IPS-18a (cell line): ENCODE results near the gene CCDC69.

ENCODE experiments used
- H3K27ac ChIP-seq: one replicate; pipeline ENCODE4 v1.5.1; 2013; ENCODE audit warnings: low read length
- H3K27me3 ChIP-seq: one replicate; pipeline ENCODE4 v1.6.1; 2013; ENCODE audit warnings: mild to moderate bottlenecking, low read length; ENCODE audit not compliant: control insufficient read depth, insufficient read depth
- H3K36me3 ChIP-seq: one replicate; pipeline ENCODE4 v1.6.1; 2013; ENCODE audit warnings: low read depth, low read length; ENCODE audit not compliant: control insufficient read depth
- H3K4me1 ChIP-seq: one replicate; pipeline ENCODE4 v1.6.1; 2013; ENCODE audit warnings: low read depth, low read length; ENCODE audit not compliant: control insufficient read depth
- H3K4me3 ChIP-seq: one replicate; pipeline ENCODE4 v1.5.1; 2013; ENCODE audit warnings: low read length
- H3K9ac ChIP-seq: one replicate; pipeline ENCODE4 v1.6.1; 2013; ENCODE audit warnings: mild to moderate bottlenecking, low read length, moderate library complexity
- H3K9me3 ChIP-seq: one replicate; pipeline ENCODE4 v1.6.1; 2013; ENCODE audit warnings: low read depth, low read length; ENCODE audit not compliant: control insufficient read depth

Gene CCDC69

DNA sequence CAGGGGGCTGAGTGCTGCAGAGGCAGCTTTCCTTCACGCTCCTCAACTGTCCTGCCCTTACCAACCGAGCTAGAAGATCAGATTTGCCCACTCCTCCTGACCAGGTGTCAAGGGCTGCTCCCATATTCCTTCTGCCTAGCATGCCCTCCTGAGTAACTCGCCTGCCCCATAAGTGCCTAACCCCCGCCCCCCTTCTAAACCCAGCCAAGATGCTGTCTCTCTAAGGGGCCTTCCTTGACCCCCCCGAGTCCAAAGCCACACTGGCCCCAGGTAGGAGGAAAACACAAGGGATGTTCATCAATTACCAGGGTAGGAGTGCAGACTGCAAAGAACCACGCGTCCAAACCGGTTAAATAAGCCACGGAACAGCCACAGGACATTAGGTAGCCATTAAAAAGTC, 4.8 kb downstream of the CCDC69 start:
- Histone ChIP-seq H3K9me3 (no peaks in the 10 kb centered on the region), H3K9ac (no peak overlapping the region), H3K4me3 (no peak overlapping the region), H3K4me1 (no peaks in the 10 kb centered on the region), H3K27me3 (peaks cover 13% of the 10 kb centered on the region), H3K27ac (no peak overlapping the region), H3K36me3 (no peaks in the 10 kb centered on the region)

DNA sequence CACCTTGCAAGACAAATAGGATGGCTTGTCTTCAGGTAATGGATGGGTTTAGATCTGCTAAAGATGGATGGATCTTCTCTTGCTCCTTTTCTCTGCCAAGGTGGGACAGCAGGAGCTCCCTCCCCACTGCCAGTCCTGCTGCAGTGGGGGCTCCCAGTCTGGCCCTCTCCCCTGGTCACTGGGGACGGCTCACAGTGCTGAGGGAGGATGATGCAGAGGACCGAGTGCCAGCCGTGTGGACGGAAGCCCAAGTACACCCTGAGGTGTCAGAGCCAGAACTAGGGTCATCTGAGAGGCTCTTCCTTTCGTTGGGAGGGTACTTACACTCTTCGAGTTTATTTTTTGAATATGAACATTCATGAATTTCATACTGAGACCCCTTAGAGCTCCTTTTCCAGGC, 5.7 kb downstream of the CCDC69 start:
- peaks cover 9% of the 10 kb centered on the region for H3K27me3 ChIP-seq
- H3K4me3 ChIP-seq = no peak overlapping the region
- no peaks in the 10 kb centered on the region for H3K4me1 ChIP-seq
- no peaks in the 10 kb centered on the region for H3K36me3 ChIP-seq
- H3K9ac ChIP-seq = no peak overlapping the region
- H3K27ac ChIP-seq = no peak overlapping the region
- no peaks in the 10 kb centered on the region for H3K9me3 ChIP-seq

DNA sequence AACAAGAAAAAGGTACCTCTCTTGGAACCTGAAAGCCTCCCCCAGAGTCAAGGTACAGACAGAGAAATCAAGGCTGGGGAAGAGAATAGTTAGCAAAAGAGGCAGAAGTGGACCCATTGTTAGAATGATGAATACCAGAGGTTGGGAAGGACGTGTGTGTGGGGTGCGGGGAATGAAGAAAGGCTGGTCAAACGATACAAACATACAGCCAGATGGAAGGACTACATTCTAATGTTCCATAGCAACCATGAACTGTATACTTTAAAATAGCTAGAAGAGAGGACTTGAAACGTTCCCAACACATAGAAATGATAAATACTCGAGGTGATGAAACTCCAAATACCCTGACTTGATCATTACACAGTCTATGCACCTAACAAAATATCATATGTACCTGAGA, 7.1 kb downstream of the CCDC69 start:
- Histone ChIP-seq H3K9ac (no peak overlapping the region), H3K36me3 (no peaks in the 10 kb centered on the region), H3K27ac (no peak overlapping the region), H3K9me3 (no peaks in the 10 kb centered on the region), H3K4me1 (no peaks in the 10 kb centered on the region), H3K27me3 (no peaks in the 10 kb centered on the region), H3K4me3 (no peak overlapping the region)

DNA sequence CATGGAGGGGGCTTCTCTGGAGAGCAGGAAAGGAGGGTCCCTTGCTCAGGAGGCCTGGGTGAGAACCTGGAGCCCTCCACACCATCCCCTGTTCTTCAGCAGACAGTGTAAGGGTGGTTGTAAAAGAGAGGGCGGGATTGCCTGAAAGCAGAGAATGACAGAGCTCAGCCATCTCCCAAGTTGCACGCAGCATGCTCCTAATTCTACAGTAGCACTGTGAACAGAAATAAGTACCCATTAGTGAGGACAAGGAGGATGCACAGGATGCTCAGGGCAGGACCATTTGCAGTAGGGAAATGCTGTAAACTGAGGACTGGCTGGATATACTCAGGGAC, 8.4 kb downstream of the CCDC69 start:
- Histone ChIP-seq H3K4me1 (no peaks in the 10 kb centered on the region), H3K36me3 (no peaks in the 10 kb centered on the region), H3K27me3 (no peaks in the 10 kb centered on the region), H3K9ac (no peak overlapping the region), H3K27ac (no peak overlapping the region), H3K4me3 (no peak overlapping the region), H3K9me3 (no peaks in the 10 kb centered on the region)

DNA sequence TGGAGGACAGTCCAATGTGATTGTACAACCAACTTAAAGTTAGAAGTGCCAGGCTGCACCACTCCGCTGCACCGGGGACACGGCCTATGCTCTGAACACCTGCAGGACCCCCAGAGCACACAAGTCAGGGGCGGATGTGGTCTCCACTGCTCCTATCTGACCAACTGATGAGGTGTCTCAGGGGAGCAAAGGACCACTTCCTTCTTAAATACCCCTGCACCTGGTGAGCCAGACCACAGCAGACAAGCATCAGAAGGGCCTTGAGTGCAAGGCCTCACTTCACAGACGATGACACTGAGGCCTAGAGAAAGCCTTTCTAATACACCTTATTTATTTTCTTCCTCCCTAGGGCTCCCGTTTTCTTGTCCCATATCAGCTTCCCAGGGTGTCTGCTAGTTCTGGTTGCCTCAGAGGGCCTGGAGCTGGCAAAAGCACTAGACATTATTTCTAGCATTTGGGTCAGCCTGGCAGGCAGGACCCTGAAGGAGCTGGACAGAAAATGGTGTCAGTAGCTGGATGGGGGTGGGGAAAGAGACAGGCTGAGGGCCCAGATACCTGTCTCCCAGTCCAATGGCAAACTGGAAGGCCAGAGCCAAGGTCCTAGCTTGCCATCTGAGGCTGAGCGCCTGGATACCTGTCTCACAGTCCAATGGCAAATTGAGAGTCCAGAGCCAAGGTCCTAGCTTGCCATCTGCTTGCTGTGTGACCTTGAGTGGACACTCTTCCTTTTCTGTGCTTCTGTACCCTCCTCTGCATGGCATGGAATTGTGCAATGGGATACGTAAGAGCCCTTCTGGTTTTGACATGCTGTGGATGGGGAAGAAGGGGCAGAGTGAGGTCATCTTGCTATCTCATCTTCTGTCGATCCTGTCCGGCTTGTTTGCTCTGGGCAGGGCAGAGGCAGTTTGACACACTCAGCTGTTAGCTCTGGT, 9.0 kb downstream of the CCDC69 start:
- no peaks in the 10 kb centered on the region for H3K4me1 ChIP-seq
- no peak overlapping the region for H3K9ac ChIP-seq
- no peaks in the 10 kb centered on the region for H3K36me3 ChIP-seq
- H3K4me3 ChIP-seq = no peak overlapping the region
- no peak overlapping the region for H3K27ac ChIP-seq
- no peaks in the 10 kb centered on the region for H3K9me3 ChIP-seq
- no peaks in the 10 kb centered on the region for H3K27me3 ChIP-seq

DNA sequence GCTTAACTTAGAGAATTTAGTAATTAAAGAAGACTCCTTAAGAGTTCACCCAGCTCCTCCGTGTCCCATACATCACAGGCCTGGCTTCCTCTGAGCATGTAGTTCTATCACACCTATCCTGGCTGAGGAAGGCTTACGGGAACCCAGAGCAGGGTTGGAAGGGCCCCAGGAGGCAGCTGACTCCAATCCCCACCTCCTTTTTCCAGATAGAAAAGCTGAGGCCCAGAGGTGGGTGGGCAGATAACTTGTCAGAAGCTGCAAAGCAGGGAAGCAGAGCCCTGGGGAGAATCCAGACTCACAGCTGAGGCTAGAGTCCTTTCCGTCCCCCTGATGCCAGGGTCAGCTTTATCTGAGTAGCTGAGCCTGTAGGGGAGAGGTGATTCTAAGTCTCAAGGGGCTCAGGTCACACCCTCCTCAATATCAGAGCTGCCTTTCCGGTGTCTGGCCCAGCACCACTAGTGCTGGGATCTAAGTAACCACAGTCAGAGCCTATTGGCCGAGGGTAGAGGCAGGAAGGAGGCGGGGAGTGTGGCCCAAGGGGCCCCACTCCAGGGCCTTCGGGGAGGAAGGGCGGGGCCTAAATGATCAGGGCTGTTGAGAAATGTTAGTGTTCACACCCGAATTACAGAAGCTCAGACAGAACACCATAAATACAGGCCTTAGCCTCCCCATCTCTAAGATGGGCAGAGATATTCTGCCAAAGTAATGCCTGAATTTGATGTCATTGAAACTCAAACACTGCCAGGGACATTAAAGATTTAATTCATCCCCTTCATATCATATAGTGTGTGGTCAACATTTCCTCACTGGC, 9.9 kb downstream of the CCDC69 start:
- no peak overlapping the region for H3K27ac ChIP-seq
- H3K4me1 ChIP-seq = no peaks in the 10 kb centered on the region
- H3K27me3 ChIP-seq = no peaks in the 10 kb centered on the region
- H3K9me3 ChIP-seq = no peaks in the 10 kb centered on the region
- H3K4me3 ChIP-seq = no peak overlapping the region
- H3K36me3 ChIP-seq = no peaks in the 10 kb centered on the region
- H3K9ac ChIP-seq = no peak overlapping the region

DNA sequence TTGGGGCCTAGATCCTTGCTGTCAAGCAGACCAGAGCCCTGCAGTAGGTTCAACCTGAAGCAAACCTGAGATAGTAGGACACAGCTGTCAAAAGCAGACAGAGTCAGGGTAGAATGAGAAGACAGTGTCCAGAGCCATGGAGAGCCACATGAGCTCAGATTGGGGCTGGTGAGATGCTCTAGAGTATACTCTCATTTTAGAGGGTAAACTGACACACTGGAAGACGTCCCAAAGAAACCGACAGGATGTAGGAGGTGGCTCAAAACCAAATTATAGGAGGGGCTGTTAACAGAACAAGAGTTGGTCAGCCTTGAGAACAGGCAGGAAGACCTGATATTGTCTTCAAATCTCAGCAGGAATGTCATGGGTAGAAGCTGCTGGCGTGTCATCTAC, 11.5 kb downstream of the CCDC69 start:
- Histone ChIP-seq H3K36me3 (no peaks in the 10 kb centered on the region), H3K27me3 (no peaks in the 10 kb centered on the region), H3K9me3 (no peaks in the 10 kb centered on the region), H3K4me3 (no peak overlapping the region), H3K9ac (no peak overlapping the region), H3K27ac (no peak overlapping the region), H3K4me1 (no peaks in the 10 kb centered on the region)

DNA sequence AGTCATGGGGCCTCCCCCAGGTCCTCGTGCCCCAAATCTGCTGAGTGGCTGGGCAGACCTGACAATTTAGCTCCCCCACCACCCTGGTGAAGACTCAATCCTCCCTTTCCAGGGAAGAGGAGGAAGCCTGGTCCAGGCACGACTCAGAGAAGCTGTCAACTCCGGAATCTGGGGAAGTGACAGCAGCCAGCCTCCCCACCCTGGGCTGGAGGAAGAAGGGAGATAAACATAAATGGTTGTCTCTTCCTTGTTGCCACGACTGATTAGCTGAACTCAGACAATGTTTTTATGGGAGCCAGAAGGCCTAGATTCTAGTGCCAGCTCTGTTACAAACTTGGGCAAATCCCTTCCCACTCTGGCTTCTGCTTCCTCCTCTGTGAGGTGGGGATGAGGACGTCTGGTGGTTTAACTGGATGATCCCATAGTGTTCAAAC, 15.4 kb downstream of the CCDC69 start:
- no peaks in the 10 kb centered on the region for H3K4me1 ChIP-seq
- H3K27ac ChIP-seq = no peak overlapping the region
- no peak overlapping the region for H3K9ac ChIP-seq
- H3K9me3 ChIP-seq = no peaks in the 10 kb centered on the region
- H3K4me3 ChIP-seq = no peak overlapping the region
- no peaks in the 10 kb centered on the region for H3K27me3 ChIP-seq
- no peaks in the 10 kb centered on the region for H3K36me3 ChIP-seq

DNA sequence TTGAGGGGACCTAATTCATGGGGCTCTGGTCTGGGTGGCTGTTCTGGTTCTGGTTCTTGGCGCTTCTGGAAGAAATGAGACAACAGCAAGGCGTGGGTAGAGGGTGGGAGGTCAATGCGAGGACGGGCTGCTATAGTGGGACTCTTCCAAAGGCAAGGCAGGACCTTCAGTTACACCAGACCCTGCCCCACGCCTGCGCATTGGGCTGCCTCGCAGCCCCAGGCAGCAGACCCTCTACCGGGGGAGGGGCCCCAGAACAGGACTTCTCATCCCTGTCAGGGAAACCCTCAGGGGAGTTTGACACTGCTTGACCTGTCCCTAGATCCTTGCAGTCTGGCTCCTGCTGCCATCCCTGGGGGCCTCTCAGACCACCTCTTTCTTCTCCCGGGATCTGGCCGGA, 18.5 kb downstream of the CCDC69 start:
- no peak overlapping the region for H3K4me3 ChIP-seq
- no peaks in the 10 kb centered on the region for H3K27me3 ChIP-seq
- H3K9ac ChIP-seq = no peak overlapping the region
- H3K27ac ChIP-seq = no peak overlapping the region
- no peaks in the 10 kb centered on the region for H3K36me3 ChIP-seq
- no peaks in the 10 kb centered on the region for H3K9me3 ChIP-seq
- no peaks in the 10 kb centered on the region for H3K4me1 ChIP-seq

DNA sequence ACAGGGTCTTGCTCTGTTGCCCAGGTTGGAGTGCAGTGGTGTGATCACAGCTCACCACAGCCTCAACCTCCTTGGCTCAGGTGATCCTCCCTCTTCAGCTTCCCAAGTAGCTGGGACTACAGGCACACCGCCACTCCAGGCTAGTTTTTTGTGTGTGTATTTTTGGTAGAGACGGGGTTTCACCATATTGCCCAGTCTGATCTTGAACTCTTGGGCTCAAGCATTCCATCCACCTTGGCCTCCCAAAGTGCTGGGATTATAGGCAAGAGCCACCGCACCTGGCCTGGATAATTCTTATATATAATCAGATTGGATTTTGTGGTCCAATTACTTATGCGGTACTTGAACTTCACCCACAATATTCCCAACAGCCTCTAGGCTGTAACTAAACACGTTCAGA, 19.8 kb downstream of the CCDC69 start:
- no peaks in the 10 kb centered on the region for H3K36me3 ChIP-seq
- H3K9me3 ChIP-seq = no peaks in the 10 kb centered on the region
- H3K4me3 ChIP-seq = no peak overlapping the region
- H3K4me1 ChIP-seq = no peaks in the 10 kb centered on the region
- no peaks in the 10 kb centered on the region for H3K27me3 ChIP-seq
- H3K27ac ChIP-seq = no peak overlapping the region
- H3K9ac ChIP-seq = no peak overlapping the region

DNA sequence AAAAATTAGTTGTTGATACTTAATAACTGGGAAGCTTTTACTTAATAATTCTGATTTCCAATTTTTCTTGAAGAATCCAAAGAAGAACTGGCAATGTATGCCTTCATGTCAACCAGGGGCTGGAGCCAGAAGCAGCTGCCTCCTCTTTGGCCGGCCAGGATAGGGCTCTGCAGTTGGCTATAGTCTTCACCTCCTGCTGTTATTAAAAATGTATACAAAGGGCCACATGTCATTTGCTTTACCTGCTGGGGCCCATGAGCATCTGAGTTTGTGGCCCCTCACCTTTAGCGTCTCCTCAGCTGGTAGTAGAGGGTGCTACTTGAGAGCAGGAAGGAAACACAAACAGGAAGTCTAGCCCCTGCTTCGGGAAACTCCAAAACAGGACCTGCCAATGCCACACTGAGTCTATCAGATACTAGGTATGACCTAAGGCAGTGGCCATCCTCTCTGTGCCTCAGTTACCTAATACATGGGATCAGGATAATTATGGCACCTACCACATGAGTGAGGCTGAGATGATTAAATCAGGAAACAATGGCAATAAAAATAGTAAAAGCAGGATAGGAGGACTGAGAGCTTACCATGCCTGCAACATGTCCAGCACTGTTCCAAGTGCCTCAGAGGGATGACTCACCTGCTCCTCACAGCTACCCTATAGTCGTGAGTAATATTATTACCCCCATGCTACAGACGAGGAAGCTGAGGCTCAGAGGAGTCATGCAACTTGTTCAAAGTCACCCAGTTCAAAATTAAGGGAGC, 21.3 kb downstream of the CCDC69 start:
- Histone ChIP-seq H3K27me3 (no peaks in the 10 kb centered on the region), H3K27ac (no peak overlapping the region), H3K9ac (no peak overlapping the region), H3K9me3 (no peaks in the 10 kb centered on the region), H3K36me3 (no peaks in the 10 kb centered on the region), H3K4me1 (no peaks in the 10 kb centered on the region), H3K4me3 (no peak overlapping the region)
